Activated T-helper 1 cell treated with Interleukin-2 at 50 U/mL for 16 hours (primary cell): ENCODE data around the gene DPYSL4.

Experiments
- DNase-seq: peaks from one replicate; pipeline ENCODE4 v3.0.0-alpha.2; 2020; ENCODE audit warnings: low read depth

The DPYSL4 gene

DNA sequence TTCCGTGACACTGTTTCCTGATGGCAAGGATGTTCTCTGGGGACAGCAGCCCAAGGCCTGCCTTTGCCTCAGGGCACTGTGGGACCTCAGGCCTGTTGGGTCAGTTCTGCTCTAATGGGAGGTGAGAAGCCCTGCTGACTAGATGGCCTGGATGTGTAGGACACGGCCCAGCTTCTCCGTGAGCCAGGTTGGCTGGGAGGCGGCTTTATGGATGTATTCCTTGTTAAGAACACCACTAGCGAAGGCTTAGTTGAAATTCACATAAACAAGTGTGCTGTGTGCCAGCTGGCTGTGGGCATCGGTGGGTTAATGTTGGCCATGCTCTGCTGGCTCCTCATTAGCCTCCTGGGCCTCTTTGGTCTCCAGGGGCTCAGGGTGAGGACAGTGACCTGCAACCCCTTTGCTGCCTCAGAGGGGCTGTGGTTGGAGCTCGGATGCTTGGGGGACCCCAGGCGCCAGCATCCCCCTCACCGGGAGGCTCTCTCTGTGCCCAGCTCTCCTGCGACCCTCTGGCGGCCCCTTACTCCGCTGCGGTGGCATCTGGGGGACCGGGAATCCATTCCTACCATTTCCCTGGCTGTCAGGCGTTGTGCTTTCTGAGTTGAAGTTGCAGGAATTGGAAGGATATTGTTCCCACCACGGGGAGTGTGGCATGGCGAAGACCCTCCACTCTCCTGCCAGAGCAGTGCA, 22.8 kb upstream of the DPYSL4 start:
- no peak for DNase-seq

DNA sequence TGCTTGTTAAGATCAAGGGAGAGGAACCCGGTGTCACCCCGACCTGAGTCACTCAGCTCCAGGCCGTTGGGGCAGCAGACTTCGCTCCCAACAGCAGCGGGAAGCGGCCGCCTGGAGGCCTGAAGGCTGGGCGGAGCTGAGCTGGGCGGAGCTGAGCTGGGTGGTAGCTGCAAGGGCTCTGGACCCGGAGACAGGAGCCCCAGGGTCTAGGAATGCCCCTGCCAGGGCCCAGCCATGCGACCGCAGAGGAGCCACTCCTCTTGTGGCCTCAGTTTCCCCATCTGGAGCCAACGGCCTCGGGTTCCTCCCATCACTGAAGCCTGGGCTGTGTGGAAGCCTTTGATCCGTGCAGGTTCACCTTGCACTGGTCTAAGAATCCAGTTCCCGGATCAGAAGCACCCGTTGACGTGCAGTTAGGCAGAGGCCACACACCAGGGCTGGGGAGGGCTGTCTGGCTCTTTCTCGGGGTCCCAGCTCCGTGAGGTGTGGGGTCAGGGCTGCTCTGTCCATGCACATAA, 21.9 kb upstream of the DPYSL4 start:
- no peak for DNase-seq

DNA sequence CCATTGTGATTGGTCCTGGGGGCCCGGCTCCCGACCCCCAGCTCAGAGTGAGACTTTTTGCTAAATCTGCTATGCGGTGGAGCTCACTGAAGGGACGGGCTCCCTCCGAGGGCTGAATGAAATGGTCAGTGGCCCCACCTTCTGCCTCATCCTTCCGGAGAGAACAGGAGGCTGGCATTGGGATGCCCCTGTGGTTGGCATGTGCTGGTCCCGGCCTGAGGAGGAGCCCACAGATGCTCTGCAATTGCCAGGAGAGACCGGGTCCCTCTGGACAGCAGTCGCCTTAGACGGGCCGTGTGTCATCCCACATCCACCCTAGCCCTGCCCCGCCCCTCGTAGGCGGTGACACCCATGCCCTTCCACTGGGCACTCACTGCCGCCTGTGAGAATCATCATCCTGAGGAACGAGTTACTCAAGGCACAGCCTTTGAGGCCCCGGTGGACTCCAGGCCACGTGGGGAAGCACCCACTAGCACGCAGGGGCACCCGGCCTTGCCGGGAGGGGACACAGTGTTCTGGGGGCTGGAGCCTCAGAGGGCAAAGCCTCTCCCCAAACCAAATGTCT, 21.2 kb upstream of the DPYSL4 start:
- no peak for DNase-seq

DNA sequence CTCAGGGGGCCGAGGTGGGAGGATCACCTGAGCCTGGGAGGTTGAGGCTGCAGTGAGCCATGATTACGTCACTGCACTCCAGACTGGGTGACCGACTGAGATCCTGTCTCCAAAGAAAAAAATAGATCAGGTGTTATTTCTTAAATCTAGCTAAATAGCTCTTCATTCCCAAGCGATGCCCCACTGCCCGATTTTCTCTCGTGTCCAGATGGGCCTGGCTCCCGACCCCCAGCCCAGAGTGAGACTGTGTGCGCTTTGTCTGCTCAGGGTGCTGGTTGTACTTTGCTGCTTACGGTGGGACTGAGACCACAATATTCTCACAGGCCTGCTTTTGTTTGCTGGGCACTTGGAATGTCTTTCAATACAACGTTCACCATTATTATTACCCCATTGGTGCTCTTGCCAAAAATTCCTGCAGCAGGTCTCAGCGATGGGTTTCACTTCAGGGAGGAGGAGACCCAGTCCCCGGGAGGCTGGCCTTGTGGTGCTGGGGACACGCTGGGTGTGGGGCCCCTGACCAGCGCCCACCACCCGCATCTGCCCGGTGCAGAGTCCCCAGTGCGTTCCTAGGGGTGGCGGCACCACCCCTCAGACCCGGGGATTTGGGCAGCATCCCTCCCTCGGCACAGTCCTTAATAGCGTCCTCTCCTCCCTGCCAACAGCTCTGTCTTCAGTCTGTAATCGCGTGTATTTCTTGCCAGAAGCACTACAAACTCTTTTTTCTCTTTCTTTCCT, 20.4 kb upstream of the DPYSL4 start:
- no peak for DNase-seq

DNA sequence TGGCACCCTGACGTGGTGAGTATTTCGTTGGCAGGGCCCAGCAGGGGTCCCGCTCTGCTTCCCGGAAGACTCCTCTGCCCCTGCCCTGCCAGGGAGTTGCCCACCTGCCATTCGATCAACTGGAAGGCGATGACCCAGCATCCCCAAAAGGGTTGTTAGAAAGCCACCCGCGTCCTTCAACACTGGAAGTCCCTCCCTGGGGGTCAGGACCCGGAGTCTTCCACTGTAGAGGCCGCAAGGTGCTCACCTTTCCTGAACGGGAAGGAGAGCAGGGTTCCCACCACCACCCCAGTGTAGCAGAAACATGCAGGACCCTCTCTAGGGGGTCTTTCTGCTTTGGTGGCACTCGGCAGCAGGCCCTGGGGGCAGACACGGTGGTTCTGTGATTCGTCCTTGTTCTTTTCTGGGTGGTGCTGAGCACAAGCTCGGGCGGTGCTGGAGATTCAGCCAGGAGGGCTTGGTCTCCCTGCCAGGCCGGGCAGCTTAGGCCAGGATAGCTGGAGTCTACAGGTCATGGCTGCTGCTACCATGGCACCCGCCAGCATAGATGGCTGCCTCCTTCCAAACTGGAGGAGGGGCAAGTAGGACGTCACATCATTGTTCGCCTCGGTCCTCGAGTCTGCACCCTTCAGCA, 19.6 kb upstream of the DPYSL4 start:
- DNase-seq, result no peak

- no peak for DNase-seq
Measured at GRCh38 chr10:132167976-132168375, 18.8 kb upstream of the DPYSL4 start.

DNA sequence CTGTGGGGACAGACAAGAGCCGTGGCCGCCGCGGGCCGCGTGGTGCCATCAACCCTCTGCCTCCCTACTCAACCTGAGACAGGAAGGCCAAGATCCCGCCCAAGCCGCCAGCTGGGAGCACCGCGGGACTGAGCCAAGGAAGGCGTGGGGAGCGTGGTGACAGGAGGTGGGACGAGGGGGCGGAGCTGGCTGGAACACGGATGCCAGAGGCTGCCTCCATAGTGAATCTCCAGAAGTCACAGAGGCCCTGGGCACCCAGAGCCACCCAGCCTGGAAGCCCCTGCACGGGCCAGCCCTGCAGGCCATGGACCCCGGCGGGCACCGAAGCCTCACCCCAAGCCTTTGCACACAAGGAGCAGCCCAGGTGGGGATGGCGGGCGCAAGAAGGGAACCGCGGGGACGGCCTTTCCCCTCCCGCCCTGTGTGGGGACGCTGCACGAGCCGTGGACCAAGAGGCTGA, 18.1 kb upstream of the DPYSL4 start:
- DNase-seq, result no peak

DNA sequence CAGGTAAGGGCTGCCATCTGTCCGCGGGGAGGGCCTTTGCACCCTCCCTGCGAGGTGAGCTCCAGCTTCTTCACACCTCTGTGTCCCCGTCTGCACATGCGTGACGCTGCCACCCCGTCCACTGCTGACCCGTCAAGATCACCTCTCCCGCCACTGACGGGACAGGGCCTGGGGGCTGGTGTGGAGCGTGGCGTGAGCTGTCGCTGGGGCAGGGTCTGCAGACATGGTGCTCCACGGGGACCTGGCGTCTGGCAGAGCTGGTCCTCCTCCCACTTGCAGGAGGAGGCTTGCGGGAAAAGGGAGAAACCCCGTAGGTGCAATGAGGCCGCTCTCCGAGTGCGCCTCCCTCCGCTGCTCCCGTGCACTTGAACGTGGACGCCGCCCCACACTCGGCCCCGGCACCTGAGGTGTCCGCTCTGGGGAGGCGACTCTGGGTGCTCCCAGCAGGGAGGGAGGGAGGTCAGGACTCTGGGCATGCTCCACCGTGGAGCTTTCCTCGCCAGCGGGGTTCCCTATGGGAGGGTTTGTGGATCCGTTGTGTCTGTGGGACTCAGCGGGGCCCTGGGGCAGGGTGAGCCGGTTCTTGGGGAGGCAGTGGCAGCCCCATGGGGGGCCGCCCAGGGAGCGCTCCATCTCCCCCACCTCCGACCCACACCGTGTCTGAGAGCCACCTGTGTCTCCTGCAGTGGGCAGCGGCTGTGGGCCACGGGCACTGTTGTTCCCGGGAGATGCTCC, 17.6 kb upstream of the DPYSL4 start:
- DNase-seq, result no peak

DNA sequence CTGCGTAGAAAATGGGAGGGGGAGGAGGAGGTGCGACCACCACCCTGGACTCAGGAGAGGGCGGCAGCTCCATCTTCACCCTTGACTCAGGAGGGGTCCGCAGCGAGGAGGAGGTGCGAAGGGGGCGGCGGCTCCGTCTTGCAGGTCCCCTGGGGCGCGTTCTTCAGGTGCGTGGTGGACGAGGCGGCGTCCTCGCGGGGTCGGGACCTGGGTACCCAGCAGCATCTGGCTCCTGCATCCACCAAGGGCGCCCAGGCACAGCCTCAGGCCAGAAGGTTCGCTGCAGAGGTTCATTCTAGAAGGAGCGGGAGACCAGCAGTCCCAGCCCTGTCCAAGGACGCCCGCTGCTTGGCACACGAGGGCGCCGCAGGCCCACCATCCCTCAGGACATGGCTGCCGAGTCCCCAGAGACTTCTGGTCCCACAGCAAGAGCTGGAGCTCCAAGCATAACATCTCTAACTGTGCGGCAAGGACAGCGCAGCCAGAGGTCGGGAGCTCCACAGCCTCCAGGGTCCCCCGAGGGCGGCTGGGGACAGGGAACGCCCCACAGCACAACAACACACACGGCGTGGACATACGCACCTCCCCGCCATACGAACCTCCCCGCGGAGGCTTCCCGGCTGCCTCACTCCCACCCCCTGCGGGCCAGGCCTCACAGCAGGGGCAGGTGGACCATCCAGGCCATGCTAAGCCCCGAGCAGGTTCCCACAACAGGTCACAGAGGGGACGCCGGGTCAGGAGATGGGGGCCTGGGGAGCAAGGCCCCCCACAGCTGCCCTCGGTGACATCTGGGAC, 16.8 kb upstream of the DPYSL4 start:
- no peak for DNase-seq

GRCh38 chr10:132170561-132171361, 16.0 kb upstream of the DPYSL4 start:
- DNase-seq, result no peak

- DNase-seq, result no peak
Measured at GRCh38 chr10:132172091-132173066, 14.4 kb upstream of the DPYSL4 start.

DNA sequence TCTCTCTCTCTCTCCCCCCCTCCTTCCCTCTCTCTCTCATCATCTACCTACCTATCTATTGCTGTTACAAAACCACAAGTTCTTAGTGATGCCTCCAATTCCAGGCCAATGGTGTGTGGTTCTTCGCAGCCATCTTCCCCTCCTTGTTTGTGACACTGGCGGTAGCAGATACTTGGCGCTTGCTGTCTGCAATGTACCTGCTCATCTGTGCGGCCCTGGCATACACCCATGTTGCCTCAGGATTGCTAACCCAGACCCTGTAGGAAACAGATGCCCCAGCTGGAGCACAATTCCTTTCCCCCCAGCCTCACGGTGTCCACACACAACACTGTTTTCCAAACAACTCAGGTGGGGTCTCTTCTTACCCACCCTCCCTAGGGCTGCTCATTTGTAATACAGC, 13.6 kb upstream of the DPYSL4 start:
- no peak for DNase-seq

DNA sequence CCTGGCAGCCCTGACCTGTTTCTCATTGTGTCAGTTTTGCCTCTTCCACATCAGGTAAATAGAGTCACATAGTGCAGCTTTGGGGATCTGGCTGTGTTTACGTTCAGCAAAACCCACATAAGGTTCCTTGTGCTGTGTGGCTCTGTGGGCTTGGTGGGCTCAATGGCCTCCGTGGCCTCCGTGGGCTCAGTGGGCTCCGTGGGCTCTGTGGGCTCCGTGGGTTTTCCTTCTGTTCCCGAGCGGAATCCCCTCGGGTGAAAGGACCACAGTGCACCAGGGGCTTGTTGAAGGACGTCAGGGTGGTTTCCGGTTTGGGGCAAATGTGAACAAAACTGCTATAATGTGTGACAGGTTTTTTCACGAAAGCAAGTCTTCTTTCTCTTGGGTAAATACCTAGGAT, 12.5 kb upstream of the DPYSL4 start:
- DNase-seq, result no peak

- DNase-seq, result no peak
Measured at GRCh38 chr10:132175408-132175807, 11.3 kb upstream of the DPYSL4 start.

- DNase-seq, result no peak
Measured at GRCh38 chr10:132175907-132176581, 10.7 kb upstream of the DPYSL4 start.

DNA sequence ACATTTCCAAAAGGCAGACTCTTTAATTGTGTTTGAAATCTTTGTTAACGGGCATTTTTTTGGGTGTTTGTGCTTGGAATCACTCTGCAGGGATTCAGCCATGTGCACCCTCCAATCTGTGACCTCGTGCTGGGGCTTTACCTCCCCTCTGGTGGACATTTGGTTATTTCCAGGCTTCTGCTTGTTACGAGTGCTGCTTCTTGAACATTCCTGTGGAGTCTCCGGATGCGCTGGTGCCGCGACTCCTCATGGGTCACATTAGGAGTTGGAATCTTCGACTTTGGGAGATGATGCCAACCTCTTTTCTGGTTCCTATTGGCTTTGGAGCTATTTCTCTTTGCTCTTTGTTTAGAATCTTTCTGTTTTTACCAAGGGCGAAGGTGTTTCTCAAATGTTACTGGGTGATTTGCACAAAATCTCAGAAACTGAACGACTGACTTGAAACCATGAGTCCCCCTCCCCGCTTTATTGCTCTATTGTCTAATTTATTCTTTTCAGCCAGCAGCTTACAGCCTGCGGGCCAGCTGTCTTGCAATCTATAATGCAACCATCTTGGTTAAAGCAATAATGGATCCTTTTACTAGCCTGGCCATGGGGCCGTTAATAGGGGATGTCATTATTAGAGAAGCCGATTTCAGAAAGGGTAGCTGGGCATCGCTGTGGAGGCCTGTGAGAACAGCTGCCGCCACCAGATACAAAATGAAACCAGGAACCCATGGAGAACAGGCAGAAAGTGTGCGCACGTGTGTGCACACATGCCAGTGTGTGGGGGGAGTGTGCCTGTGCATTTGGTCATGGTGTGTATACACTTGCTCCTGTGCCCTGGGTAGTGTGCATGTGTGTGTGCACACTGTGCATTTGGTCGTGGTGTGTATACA, 9.9 kb upstream of the DPYSL4 start:
- DNase-seq, result no peak

GRCh38 chr10:132178046-132178445, 8.7 kb upstream of the DPYSL4 start:
- no peak for DNase-seq
